ENCODE results near the gene SPATA6L. TPM values are rescaled to one million over a fixed set of nuclear protein-coding genes. Genes with fewer than 3 reads are reported as not detected.

Gene SPATA6L
- total RNA-seq, 1 experiment from 2014 or later = 0.57 TPM

- H3K4me3 ChIP-seq (replicated peaks in 1 of 2; ENCODE audit: low read depth in 1 of 2, low read length in 2 of 2) = no peak overlapping the region
- no peak overlapping the region for H3K27ac ChIP-seq (ENCODE audit: low read depth, low read length)
- H3K4me2 ChIP-seq (ENCODE audit: low read length) = no peak overlapping the region
- intact Hi-C loops (cut with micrococcal nuclease) = no loop called here
- H4K20me1 ChIP-seq (ENCODE audit: insufficient read depth) = no peaks in the 10 kb centered on the region
- CTCF ChIA-PET = interaction anchor here (1.5 kb wide), 1 partner anchor 10 kb away, joined by 4 read pairs; no protein-coding TSS in a partner anchor
- TF ChIP-seq ATF3 (IDR thresholded peaks at IDR 0.05) (no peak), REST (IDR thresholded peaks at IDR 0.05; ENCODE audit: low read depth) (no peak), YY1 (IDR thresholded peaks at IDR 0.05; ENCODE audit: extremely low read depth, insufficient replicate concordance, low read depth, low read length) (no peak), EZH2 (IDR thresholded peaks at IDR 0.05) (no peak), MAX (IDR thresholded peaks at IDR 0.05) (no peak), ZFX (IDR thresholded peaks at IDR 0.05) (no peak), TCF7L2 (IDR thresholded peaks at IDR 0.05; ENCODE audit: borderline replicate concordance, extremely low read depth, insufficient read depth, insufficient read length) (no peak), SP1 (IDR thresholded peaks at IDR 0.05; ENCODE audit: low read depth) (no peak), ELF1 (IDR thresholded peaks at IDR 0.05; ENCODE audit: borderline replicate concordance, low read depth) (no peak), SIN3A (IDR thresholded peaks at IDR 0.05; ENCODE audit: low read depth) (no peak), CBX3 (IDR thresholded peaks at IDR 0.05; ENCODE audit: low read depth) (no peak), POLR2AphosphoS5 (IDR thresholded peaks at IDR 0.05; ENCODE audit: low read depth, low read length) (no peak)
- ATAC-seq (no peak), DNase-seq (ENCODE audit: low read depth, low spot score) (no peak)
- RAD21 ChIA-PET (ENCODE audit: low non-redundant PET in 1 of 2, low total read pairs in 2 of 2, uncharacterized antibody in 2 of 2, unreplicated experiment in 2 of 2) = no interaction called here
- no TSS peak for BruUV-seq (replicated peaks)
- POLR2A ChIA-PET = no interaction called here
- no peaks in the 10 kb centered on the region for H3K36me3 ChIP-seq (ENCODE audit: control insufficient read depth in 1 of 2, insufficient read depth in 2 of 2, low read length in 2 of 2)
- no peaks in the 10 kb centered on the region for H3K79me2 ChIP-seq (ENCODE audit: insufficient read depth, low read length)
- H3K9ac ChIP-seq (ENCODE audit: low read length) = no peak overlapping the region
- H3K4me1 ChIP-seq (ENCODE audit: control insufficient read depth in 1 of 2, insufficient read depth in 2 of 2, low read length in 2 of 2) = peaks cover 20 to 24% of the 10 kb centered on the region in 2 experiments
- no peaks in the 10 kb centered on the region for H3K9me2 ChIP-seq (ENCODE audit: insufficient read depth)
- H3K27me3 ChIP-seq (ENCODE audit: insufficient read depth, low read length) = no peaks in the 10 kb centered on the region
- no peak overlapping the region for H2AFZ ChIP-seq (ENCODE audit: low read depth, low read length, poor library complexity, severe bottlenecking)
- H3K9me3 ChIP-seq (ENCODE audit: control insufficient read depth in 1 of 2, insufficient read depth in 1 of 2, low read depth in 1 of 2, low read length in 2 of 2) = no peaks in the 10 kb centered on the region
These were observed 107.8 kb downstream of the SPATA6L start for GRCh38 chr9:4558371-4558998.

Measured in HCT116 (cell line).